WERI-Rb-1 (cell line): Measurements from ENCODE around the gene TNIK.

Experiments
- DNase-seq: peaks from one replicate; pipeline ENCODE4 v3.0.0-alpha.2; 2020
- H3K27ac ChIP-seq: fragments of 250-450 bp; sonication (Bioruptor Pico); 2 replicates; pipeline ENCODE4 v1.5.1; 2020; ENCODE audit warnings: mild to moderate bottlenecking, moderate library complexity
- H3K27me3 ChIP-seq: fragments of 250-450 bp; sonication (Bioruptor Pico); 2 replicates; pipeline ENCODE4 v1.5.1; 2021; ENCODE audit warnings: mild to moderate bottlenecking, low read depth, moderate library complexity; ENCODE audit not compliant: insufficient read depth, severe bottlenecking
- H3K36me3 ChIP-seq: fragments of 250-450 bp; sonication (Bioruptor Pico); 2 replicates; pipeline ENCODE4 v1.5.1; 2020; ENCODE audit warnings: mild to moderate bottlenecking, moderate library complexity
- H3K4me3 ChIP-seq: 2 replicates; pipeline ENCODE4 v1.5.1; 2011; ENCODE audit warnings: low read depth, mild to moderate bottlenecking, control low read depth, low read length
- H3K9me3 ChIP-seq: fragments of 250-450 bp; sonication (Bioruptor Pico); 2 replicates; pipeline ENCODE4 v1.5.1; 2021; ENCODE audit warnings: mild to moderate bottlenecking, moderate library complexity; ENCODE audit not compliant: severe bottlenecking
- TF ChIP-seq, protein P1 (sequence below): IDR thresholded peaks from 2 replicates; pipeline ENCODE4 v1.5.1; 2011; ENCODE audit warnings: low read depth, mild to moderate bottlenecking, control low read depth, inconsistent platforms, low read length

The TNIK gene

DNA sequence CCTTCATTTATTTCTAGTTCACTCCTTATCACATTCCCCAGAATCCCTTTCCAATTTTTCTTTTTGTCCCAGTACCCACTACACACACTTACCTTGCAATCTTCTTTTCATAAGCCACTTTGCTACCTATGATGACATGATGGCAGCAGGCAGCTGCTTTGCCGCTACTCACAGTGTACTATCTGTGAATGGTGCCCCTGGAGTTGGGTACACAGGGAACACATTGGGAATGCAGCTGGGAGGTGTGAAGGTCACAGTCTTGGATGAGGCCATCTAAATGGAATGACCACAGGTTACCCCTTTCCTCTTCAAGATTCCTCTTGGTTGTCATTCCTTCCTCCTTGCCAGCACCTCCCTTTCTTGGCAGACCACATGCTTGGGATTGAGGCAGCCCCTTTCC is 20.8 kb upstream of the TNIK start:
- Histone ChIP-seq H3K9me3 (no peaks in the 10 kb centered on the region), H3K36me3 (no peaks in the 10 kb centered on the region), H3K27ac (no peak overlapping the region), H3K27me3 (no peaks in the 10 kb centered on the region), H3K4me3 (no peak overlapping the region)
- TF ChIP-seq, protein P1, sequence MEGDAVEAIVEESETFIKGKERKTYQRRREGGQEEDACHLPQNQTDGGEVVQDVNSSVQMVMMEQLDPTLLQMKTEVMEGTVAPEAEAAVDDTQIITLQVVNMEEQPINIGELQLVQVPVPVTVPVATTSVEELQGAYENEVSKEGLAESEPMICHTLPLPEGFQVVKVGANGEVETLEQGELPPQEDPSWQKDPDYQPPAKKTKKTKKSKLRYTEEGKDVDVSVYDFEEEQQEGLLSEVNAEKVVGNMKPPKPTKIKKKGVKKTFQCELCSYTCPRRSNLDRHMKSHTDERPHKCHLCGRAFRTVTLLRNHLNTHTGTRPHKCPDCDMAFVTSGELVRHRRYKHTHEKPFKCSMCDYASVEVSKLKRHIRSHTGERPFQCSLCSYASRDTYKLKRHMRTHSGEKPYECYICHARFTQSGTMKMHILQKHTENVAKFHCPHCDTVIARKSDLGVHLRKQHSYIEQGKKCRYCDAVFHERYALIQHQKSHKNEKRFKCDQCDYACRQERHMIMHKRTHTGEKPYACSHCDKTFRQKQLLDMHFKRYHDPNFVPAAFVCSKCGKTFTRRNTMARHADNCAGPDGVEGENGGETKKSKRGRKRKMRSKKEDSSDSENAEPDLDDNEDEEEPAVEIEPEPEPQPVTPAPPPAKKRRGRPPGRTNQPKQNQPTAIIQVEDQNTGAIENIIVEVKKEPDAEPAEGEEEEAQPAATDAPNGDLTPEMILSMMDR, result no peak
- DNase-seq, result no peak

DNA sequence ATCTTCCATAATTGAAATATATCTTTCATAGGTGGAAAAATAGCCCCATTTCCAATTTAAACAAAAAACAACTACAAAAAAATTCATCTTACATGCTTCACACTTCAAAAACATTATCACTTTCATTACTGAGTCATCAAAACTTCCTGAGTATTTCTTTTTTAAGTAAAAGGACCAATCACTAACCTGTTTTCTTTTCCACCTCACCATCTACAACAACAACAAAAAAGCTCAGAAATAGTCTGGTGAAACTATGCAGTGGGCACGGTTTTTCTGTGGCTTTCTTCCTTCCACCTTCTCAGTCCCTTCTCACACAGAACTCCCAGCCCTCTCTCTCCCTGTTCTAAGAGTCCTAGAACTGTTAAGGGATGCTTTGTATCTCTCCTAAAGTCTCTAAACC is 20.3 kb upstream of the TNIK start:
- no peak overlapping the region for H3K4me3 ChIP-seq

DNA sequence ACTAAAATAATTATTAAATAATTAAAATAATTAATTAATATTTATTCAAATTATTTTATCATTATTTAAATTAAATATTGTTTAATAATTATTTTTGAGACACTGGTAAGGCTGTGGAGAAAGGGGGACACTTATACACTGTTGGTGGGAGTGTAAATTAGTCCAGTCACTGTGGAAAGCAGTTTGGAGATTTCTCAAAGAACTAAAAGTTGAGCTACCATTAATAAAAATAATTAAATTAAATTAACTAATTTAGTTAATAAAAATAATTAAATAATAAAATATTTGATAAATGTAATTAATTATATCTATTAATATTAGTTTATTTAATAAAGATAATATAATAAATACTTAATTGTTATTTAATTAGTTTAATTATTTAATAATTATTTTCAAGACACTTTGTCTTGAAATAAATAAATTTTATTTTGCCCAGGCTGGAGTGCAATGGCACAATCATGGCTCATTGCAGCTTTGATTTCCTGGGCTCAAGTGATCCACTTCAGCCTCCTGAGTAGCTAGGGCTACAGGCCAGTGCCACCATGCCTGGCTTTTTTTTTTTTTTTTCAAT is 16.4 kb upstream of the TNIK start:
- Histone ChIP-seq H3K9me3 (no peaks in the 10 kb centered on the region), H3K27ac (no peak overlapping the region), H3K4me3 (no peak overlapping the region), H3K36me3 (no peaks in the 10 kb centered on the region), H3K27me3 (no peaks in the 10 kb centered on the region)
- TF ChIP-seq, protein P1, result no peak
- no peak for DNase-seq

More for the DNA sequence above, 20.3 kb upstream of the TNIK start:
- TF ChIP-seq, protein P1, result no peak
- H3K27ac ChIP-seq, result no peak overlapping the region
- DNase-seq, result no peak
- H3K36me3 ChIP-seq, result no peaks in the 10 kb centered on the region
- no peaks in the 10 kb centered on the region for H3K27me3 ChIP-seq
- no peaks in the 10 kb centered on the region for H3K9me3 ChIP-seq

DNA sequence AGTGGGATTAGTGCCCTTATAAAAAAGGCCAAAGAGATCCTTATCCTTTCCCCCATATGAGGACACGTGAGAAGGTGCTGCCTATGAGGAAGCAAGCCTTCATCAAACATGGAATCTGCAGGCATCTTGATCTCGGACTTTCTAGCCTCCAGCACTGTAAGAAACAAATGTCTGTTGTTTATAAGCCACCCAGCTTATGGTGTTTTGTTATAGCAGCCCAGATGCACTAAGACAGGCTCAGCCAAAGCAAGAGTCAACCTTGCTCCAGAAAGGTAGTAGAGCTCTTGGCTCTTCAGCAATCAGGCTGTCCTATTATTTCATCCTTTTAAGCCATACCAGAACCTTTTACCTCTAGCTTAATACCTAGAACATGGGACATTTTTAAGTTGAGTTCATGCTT is 12.3 kb upstream of the TNIK start:
- no peak overlapping the region for H3K27ac ChIP-seq
- no peak for DNase-seq
- H3K36me3 ChIP-seq, result no peaks in the 10 kb centered on the region
- H3K4me3 ChIP-seq, result no peak overlapping the region
- no peaks in the 10 kb centered on the region for H3K27me3 ChIP-seq
- no peaks in the 10 kb centered on the region for H3K9me3 ChIP-seq
- TF ChIP-seq, protein P1, result no peak

DNA sequence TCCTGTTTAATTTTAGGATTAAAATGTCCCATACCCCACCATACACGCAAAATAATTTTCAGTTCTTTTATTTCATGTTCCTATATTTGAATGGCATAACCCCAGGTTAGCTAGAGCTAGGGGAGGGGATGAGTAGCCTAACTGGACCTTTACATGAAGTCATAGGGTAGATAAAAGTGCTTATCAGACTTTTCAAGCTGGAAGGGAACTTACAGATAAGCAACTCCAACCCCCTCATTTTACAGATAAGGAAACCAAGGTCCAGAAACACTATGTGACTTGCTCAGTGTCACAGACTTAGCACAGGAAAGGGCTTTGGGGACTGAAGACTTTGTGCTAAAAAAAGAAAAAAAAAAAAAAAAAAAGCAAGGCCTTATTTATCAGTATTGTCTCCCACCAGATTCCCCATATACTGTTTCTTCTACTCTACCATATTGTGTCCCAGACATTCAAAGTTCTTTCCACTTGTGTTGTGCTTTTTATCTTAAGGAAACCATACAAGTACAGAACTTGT is 10.6 kb upstream of the TNIK start:
- no peaks in the 10 kb centered on the region for H3K9me3 ChIP-seq
- TF ChIP-seq, protein P1, result no peak
- no peak overlapping the region for H3K27ac ChIP-seq
- no peak overlapping the region for H3K4me3 ChIP-seq
- H3K36me3 ChIP-seq, result no peaks in the 10 kb centered on the region
- no peaks in the 10 kb centered on the region for H3K27me3 ChIP-seq
- no peak for DNase-seq

DNA sequence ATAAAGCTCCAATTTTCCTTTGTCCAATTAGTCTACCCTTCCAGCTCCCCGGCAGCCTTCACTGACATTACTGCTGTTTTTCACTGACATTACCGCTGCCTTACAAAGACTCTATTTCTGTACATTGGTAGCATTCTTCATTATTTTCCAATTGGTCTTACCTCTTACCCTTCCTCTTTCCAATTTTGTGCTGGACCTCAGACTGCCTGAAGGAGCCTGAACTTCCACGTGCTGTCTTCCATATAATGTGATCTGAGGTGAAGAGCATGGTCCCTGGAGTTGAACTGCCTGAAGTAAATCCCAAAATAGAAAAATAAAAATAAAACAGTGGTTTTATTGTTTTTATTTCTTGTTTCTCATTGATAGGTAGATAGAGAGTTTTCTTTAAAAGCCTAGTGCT is 9.2 kb upstream of the TNIK start:
- TF ChIP-seq, protein P1, result no peak
- Histone ChIP-seq H3K4me3 (no peak overlapping the region), H3K9me3 (no peaks in the 10 kb centered on the region), H3K27ac (no peak overlapping the region), H3K27me3 (no peaks in the 10 kb centered on the region), H3K36me3 (no peaks in the 10 kb centered on the region)
- no peak for DNase-seq
